Measurements from ENCODE around the gene MYBPH.

The MYBPH gene

DNA sequence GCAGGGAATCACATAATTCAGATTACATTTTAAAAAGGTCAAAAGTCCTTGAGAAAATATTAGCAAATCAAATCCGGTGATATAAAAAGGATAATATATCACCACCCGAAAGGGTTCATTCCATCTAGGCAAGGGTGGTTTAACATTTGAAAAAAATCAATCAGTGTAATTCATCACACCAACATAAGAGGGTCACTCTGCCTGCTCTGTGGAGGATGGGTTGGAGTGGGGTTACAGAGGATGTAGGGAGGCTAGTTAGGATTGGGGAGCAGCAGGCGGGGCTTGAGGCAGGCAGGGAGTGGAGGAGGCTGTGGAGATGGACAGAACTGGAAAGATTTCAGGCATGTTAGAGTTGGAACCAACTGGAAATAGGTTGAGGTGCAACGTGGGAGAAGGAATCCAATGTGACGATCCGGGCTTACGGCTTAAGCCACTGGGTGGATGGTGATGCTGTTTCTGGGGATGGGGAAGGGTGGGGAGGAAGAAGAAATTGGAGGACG is 35.6 kb downstream of the MYBPH start:
- no peak for TF ChIP-seq SPI1 (IDR thresholded peaks at IDR 0.05; ENCODE audit: low read depth, low read length)
- no peak for TF ChIP-seq PAX5 (IDR thresholded peaks at IDR 0.05; ENCODE audit: insufficient read depth, low read length, severe bottlenecking)
- no peak for TF ChIP-seq POU2F2 (IDR thresholded peaks at IDR 0.05; ENCODE audit: low read depth, low read length)
- no peak for TF ChIP-seq POLR2AphosphoS5 (IDR thresholded peaks at IDR 0.05; ENCODE audit: low read depth, low read length)
- no peak for TF ChIP-seq TAF1 (IDR thresholded peaks at IDR 0.05; ENCODE audit: low read depth, low read length)
- no peak for TF ChIP-seq POLR2A (IDR thresholded peaks at IDR 0.05; ENCODE audit: low read depth, low read length)
- DNase-seq (ENCODE audit: insufficient read length, low spot score) (no peak), FAIRE-seq (no peak)

DNA sequence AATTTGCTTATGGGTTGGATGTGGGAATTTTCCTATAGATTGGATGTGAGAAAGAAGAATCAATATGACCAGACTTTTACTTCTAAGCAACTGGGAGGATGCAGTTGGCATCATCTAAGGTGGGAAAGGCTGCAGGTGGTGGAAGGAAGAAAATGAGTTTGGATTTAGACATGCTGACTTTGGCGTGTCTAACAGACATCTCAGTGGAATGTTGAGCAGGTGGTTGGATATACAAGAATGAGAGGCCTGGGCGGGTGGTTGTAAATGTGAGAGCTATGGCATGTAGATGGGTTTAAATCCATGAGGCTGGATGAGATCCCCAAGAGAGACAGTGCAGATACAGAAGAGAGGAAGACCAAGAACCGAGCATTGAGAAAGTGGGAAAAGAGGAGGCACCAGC is 37.6 kb downstream of the MYBPH start:
- TF ChIP-seq POU2F2 (IDR thresholded peaks at IDR 0.05; ENCODE audit: low read depth, low read length) (no peak), TAF1 (IDR thresholded peaks at IDR 0.05; ENCODE audit: low read depth, low read length) (no peak), PAX5 (IDR thresholded peaks at IDR 0.05; ENCODE audit: insufficient read depth, low read length, severe bottlenecking) (no peak), POLR2A (IDR thresholded peaks at IDR 0.05; ENCODE audit: low read depth, low read length) (no peak), POLR2AphosphoS5 (IDR thresholded peaks at IDR 0.05; ENCODE audit: low read depth, low read length) (no peak), SPI1 (IDR thresholded peaks at IDR 0.05; ENCODE audit: low read depth, low read length) (no peak)
- DNase-seq (ENCODE audit: insufficient read length, low spot score) (no peak), FAIRE-seq (no peak)

DNA sequence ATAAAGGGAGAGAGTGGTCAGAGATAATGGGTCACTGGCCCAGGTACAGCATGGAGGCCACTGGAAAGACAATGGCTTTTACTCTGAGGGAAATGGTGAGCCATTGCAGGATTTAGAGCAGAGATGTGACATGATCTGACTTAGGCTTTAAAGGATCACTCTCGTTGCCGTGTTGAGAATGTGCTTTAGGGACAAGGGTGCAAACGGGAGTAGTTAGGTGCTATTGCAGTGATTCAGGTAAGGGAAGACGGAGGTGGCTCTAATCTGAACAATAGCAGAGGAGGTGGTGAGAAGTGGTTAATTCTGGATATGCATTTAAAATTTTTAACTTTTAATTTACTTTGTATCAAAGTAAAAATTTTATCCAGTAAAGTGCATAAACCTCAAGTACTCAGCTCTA is 38.3 kb downstream of the MYBPH start:
- no peak for TF ChIP-seq POLR2AphosphoS5 (IDR thresholded peaks at IDR 0.05; ENCODE audit: low read depth, low read length)
- no peak for TF ChIP-seq TAF1 (IDR thresholded peaks at IDR 0.05; ENCODE audit: low read depth, low read length)
- no peak for TF ChIP-seq SPI1 (IDR thresholded peaks at IDR 0.05; ENCODE audit: low read depth, low read length)
- TF ChIP-seq POU2F2 (IDR thresholded peaks at IDR 0.05; ENCODE audit: low read depth, low read length), result no peak
- TF ChIP-seq POLR2A (IDR thresholded peaks at IDR 0.05; ENCODE audit: low read depth, low read length), result no peak
- no peak for TF ChIP-seq PAX5 (IDR thresholded peaks at IDR 0.05; ENCODE audit: insufficient read depth, low read length, severe bottlenecking)
- FAIRE-seq, result no peak
- DNase-seq (ENCODE audit: insufficient read length, low spot score), result no peak

DNA sequence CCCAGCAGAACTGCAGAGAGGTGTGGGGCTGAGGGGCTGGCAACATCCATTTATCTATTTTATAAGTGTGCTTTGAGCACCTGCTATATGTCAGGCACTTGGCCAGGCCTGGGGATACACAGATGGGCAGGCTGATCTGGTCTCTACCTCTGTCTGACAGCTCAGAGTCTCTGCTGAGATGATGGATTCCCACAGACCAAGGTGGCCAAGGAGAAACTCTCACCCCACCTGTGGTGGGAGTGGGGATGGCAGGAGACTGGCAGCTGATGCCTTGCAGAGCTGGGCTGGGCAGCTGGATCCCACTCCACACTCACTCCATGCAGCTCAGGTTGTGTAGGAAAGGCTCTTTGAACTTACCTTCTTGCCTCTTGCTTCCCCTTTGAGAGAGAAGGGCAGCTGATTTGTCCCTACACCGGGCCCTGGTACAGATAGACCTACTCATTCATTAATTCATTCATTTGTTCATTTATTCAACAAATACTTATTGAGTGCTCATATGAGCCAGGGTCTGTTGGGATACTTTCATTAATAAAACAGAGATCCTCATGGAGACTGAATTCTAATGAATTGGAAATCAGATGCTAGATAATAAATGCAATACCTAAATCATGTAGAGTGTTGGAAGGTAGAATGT is 39.1 kb downstream of the MYBPH start:
- FAIRE-seq (no peak), DNase-seq (ENCODE audit: insufficient read length, low spot score) (no peak)
- TF ChIP-seq PAX5 (IDR thresholded peaks at IDR 0.05; ENCODE audit: insufficient read depth, low read length, severe bottlenecking), result no peak
- TF ChIP-seq POU2F2 (IDR thresholded peaks at IDR 0.05; ENCODE audit: low read depth, low read length), result no peak
- no peak for TF ChIP-seq SPI1 (IDR thresholded peaks at IDR 0.05; ENCODE audit: low read depth, low read length)
- TF ChIP-seq TAF1 (IDR thresholded peaks at IDR 0.05; ENCODE audit: low read depth, low read length), result no peak
- no peak for TF ChIP-seq POLR2A (IDR thresholded peaks at IDR 0.05; ENCODE audit: low read depth, low read length)
- TF ChIP-seq POLR2AphosphoS5 (IDR thresholded peaks at IDR 0.05; ENCODE audit: low read depth, low read length), result no peak

DNA sequence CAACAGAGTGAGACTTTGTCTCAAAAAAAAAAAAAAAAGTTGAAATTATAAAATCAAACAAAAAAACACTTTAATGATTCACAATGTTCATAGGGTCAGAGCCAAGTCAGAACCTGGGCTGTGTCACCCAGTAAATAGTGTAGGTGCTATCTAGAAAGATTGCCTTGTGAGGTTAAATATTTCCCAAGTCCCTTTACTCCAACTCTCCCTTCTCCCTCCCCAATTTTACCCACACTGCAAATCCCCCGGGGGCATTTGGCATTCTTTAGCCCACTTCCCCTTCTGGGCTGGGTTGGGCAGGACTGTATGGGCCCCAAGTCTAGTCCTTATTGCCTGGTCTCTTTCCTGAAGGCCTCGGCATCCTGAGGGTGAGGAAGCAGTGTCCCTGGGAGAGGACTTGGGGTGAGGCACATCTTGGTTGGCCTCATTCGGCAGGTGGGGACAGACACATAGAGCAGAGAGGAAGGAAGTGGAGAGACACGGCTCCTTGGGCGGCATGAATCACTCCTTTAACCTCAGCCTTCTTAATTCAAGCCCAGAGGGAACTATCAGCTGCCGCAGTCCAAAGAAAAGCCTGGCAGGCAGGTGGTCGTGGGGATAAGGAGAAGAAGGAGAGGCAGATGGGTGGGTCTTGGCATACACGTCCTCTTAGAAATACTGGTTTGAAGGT is 39.9 kb downstream of the MYBPH start:
- DNase-seq (ENCODE audit: insufficient read length, low spot score) (no peak), FAIRE-seq (no peak)
- TF ChIP-seq PAX5 (IDR thresholded peaks at IDR 0.05; ENCODE audit: insufficient read depth, low read length, severe bottlenecking) (no peak), SPI1 (IDR thresholded peaks at IDR 0.05; ENCODE audit: low read depth, low read length) (peak; percentile 21; the same call in 1 of the 2 replicates)

DNA sequence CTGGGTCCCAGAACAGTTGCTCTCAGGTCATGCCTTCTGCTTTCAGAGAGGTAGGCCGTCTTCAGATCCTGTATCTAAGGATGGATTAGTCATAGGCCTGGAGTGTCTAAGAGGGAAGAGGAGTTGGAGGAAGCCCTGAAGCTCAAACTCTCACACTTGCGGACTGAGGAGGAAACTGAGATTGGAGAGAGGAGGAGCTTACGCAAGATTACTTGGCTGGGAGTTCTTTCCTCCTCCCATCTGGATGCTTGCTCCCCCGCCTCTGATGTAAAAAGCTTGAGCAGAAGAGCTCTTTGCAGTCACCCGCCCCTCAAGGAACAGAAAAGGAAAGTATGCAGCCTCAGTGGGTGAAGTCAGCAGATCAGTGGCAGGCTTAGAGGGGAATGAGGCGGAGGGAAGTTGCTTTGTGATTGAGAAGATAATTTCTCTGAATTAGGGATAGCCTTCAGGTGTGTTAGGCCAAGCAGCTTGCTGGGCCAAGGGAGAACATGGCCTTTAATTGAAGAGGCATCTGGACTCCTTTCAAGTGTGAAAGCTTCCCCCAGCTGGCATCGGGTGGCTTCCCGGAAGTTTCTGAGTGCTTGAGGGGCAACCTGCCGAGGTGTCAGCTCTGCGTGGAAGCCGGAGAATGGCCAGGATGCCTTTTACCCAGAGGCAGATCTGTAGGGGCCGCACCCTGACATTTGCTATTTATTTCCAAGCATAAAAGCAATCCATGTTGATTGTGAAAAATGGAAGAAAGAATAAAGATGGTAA is 41.5 kb downstream of the MYBPH start:
- TF ChIP-seq SPI1 (IDR thresholded peaks at IDR 0.05; ENCODE audit: low read depth, low read length) (no peak), POLR2AphosphoS5 (IDR thresholded peaks at IDR 0.05; ENCODE audit: low read depth, low read length) (no peak), POLR2A (IDR thresholded peaks at IDR 0.05; ENCODE audit: low read depth, low read length) (no peak), POU2F2 (IDR thresholded peaks at IDR 0.05; ENCODE audit: low read depth, low read length) (no peak)
- DNase-seq (ENCODE audit: insufficient read length, low spot score) (no peak), FAIRE-seq (no peak)

DNA sequence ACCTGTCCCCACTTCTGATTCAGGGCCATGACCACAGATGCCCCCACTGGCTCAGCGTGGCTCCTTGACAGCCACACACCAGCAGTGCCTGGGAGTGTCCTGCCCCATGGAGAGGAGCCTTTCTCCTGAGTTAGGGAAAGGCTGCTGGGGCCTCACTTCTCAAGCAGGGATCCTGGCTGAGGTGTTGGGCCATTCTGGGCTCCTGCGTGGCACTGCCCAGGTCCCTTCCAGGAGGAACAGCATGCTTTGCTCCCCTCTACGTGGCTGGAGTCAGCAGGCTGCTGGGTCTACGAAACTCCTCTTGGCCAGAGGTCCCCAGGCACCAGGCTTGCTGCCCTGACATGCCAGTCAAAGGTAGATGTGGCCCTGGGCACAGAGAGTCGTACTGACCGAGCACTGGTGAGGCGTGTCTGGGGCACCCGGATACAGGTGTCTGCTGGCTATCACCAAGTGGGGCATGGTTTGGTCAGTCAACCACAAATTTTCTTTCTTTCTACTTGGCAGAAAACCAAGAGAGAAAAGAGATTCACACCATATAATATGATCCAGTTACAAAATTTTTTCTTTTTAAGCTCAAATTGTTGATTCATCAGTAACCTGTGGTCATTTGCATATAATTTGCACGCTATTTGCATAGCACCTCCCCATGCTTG is 44.0 kb downstream of the MYBPH start:
- no peak for FAIRE-seq
- no peak for DNase-seq (ENCODE audit: insufficient read length, low spot score)
- TF ChIP-seq POU2F2 (IDR thresholded peaks at IDR 0.05; ENCODE audit: low read depth, low read length) (no peak), PAX5 (IDR thresholded peaks at IDR 0.05; ENCODE audit: insufficient read depth, low read length, severe bottlenecking) (no peak), TAF1 (IDR thresholded peaks at IDR 0.05; ENCODE audit: low read depth, low read length) (no peak), POLR2A (IDR thresholded peaks at IDR 0.05; ENCODE audit: low read depth, low read length) (no peak), SPI1 (IDR thresholded peaks at IDR 0.05; ENCODE audit: low read depth, low read length) (no peak), POLR2AphosphoS5 (IDR thresholded peaks at IDR 0.05; ENCODE audit: low read depth, low read length) (no peak)

DNA sequence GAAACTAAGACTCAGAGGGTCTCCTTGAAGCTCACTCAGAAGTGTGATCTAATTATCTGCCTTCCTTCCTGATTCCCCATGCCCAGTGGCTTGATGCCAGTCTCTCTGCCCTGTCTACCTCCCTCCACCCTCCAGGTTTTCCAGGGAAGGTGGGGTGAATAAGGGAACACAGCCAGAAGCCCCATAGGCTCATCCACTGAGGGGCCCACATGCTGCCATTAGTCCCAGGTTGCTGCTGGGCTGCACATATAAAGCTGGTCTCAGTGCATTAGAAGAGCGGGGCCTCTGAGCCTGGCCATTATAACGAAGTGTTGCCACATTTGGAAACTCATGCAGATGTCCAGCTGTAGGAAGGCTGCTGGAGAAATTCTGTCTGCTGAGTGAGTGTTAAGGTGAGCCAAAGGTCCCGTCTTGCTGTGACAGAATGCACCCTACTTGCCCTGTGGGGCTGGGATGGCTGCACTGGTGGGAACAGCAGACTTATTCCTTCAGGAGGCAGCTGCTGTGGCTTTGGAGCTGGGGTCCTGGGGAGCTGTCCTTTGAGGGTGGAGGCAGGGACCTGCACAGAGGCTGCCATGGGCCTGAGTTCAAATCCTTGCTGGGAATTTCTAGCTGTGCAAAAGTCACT is 45.2 kb downstream of the MYBPH start:
- DNase-seq (ENCODE audit: insufficient read length, low spot score) (no peak), FAIRE-seq (no peak)
- no peak for TF ChIP-seq POLR2A (IDR thresholded peaks at IDR 0.05; ENCODE audit: low read depth, low read length)
- TF ChIP-seq POU2F2 (IDR thresholded peaks at IDR 0.05; ENCODE audit: low read depth, low read length), result no peak
- no peak for TF ChIP-seq TAF1 (IDR thresholded peaks at IDR 0.05; ENCODE audit: low read depth, low read length)
- TF ChIP-seq POLR2AphosphoS5 (IDR thresholded peaks at IDR 0.05; ENCODE audit: low read depth, low read length), result no peak
- TF ChIP-seq PAX5 (IDR thresholded peaks at IDR 0.05; ENCODE audit: insufficient read depth, low read length, severe bottlenecking), result no peak
- no peak for TF ChIP-seq SPI1 (IDR thresholded peaks at IDR 0.05; ENCODE audit: low read depth, low read length)

Measured in GM12891 (cell line).